Measurements from ENCODE around the gene SAA2.

DNA sequence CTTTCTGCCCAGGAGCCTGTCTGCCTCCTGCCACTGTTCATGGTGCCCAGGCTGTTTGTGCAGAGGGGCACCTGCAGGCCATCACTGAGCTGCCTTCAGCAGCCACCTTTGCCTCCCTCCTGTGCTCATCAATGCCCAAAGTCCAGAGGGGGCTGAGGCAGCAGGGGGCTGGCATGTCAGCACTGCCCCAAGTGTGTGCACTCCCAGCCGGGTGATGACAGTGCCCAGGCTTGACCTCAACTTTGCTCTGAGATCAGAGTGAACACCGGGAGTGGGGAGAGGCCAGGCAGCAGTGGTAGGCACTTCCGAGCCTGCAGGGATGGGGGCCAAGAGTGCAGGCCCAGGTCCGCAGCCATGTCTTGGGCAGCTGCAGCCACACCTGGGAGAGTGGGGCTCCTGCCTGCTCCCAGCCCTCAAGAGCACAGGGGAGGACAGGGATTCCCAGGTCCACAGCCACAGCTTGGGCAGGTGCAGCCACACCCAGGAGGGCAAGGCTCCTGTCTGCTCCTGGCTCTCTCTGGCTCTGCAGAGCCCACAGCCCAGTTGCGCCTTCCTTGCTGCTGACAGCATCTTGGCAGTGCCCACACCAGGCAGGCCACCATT lies 27.1 kb downstream of the SAA2 start:
- TF ChIP-seq POLR2A (IDR thresholded peaks at IDR 0.05; ENCODE audit: low read length) (no peak), GATA1 (IDR thresholded peaks at IDR 0.05; ENCODE audit: low read depth, low read length) (no peak)

Data from erythroblast (primary cell).